ENCODE measurements around the gene FAM89B.

DNA sequence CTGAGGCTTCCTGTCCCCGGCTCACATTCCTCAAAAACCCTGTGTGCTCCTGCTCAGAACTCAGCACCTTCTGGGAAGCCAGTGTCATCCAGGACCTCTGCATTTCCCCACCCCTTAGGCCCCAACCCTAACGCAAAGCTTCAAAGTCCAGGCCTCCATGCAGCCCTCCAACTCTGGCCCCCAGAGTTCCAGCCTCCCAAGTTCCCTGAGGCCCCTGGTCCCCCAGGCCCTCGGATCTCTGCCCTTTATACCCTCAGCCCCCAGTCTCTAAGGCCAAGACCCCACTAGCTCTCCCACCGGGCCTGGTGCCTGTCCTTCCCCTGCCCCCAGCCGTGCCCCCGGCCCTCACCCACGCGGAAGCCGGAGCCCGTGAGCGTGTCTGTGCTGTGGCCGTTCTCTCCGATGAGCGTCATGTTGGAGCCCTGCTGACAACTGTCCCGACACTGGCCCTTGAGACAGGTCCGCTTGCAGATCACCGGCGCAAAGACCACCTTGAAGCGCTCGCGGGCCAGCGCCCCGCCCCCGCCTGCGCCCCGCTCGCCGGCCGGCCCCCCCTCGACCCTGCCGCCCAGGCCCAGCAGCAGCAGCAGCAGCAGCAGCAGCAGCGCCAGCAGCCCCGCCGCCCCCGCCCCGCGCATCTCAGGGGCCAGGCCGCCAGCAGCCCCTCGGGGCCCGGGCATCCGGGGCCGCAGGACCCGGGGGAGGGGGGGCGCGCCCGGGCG is 14.9 kb upstream of the FAM89B start:
- TF ChIP-seq, protein P1, sequence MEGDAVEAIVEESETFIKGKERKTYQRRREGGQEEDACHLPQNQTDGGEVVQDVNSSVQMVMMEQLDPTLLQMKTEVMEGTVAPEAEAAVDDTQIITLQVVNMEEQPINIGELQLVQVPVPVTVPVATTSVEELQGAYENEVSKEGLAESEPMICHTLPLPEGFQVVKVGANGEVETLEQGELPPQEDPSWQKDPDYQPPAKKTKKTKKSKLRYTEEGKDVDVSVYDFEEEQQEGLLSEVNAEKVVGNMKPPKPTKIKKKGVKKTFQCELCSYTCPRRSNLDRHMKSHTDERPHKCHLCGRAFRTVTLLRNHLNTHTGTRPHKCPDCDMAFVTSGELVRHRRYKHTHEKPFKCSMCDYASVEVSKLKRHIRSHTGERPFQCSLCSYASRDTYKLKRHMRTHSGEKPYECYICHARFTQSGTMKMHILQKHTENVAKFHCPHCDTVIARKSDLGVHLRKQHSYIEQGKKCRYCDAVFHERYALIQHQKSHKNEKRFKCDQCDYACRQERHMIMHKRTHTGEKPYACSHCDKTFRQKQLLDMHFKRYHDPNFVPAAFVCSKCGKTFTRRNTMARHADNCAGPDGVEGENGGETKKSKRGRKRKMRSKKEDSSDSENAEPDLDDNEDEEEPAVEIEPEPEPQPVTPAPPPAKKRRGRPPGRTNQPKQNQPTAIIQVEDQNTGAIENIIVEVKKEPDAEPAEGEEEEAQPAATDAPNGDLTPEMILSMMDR (IDR thresholded peaks at IDR 0.05): no peak
- TF ChIP-seq POLR2A (IDR thresholded peaks at IDR 0.05): no peak
